COLO668 (cell line): ENCODE data around the gene TCF23.

Experiments
- DNase-seq: peaks from one replicate; lab custom pipeline; 2025; ENCODE audit not compliant: unreplicated experiment; lab: John Stamatoyannopoulos, UW

Gene TCF23

GRCh38 chr2:27128668-27129571, 19.9 kb upstream of the TCF23 start:
- no peak for DNase-seq

GRCh38 chr2:27130396-27130795, 18.4 kb upstream of the TCF23 start:
- DNase-seq, result no peak

- no peak for DNase-seq
Observed at GRCh38 chr2:27131429-27131828, 17.4 kb upstream of the TCF23 start.

- DNase-seq, result no peak
Observed at GRCh38 chr2:27133195-27133875, 15.5 kb upstream of the TCF23 start.

GRCh38 chr2:27133905-27134780, 14.7 kb upstream of the TCF23 start, which contains the start of gene PREB:
Gene PREB, minus strand, starts transcription at chr2:27134636. Its CDS starts 215 bp downstream, at chr2:27134421.
- peak; percentile 98 for DNase-seq

- DNase-seq, result no peak
Observed at GRCh38 chr2:27134781-27135477, 13.9 kb upstream of the TCF23 start.

- no peak for DNase-seq
Observed at GRCh38 chr2:27135478-27135955, 13.3 kb upstream of the TCF23 start.

GRCh38 chr2:27136751-27137150, 12.1 kb upstream of the TCF23 start:
- DNase-seq, result no peak

- no peak for DNase-seq
Observed at GRCh38 chr2:27137322-27137935, 11.4 kb upstream of the TCF23 start.

- DNase-seq, result no peak
Observed at GRCh38 chr2:27138111-27138510, 10.7 kb upstream of the TCF23 start.

GRCh38 chr2:27139310-27139709, 9.5 kb upstream of the TCF23 start, which contains the start of gene PRR30:
Gene PRR30, minus strand, starts transcription at chr2:27139410. Its CDS starts 1,081 bp downstream, at chr2:27138329.
- no peak for DNase-seq

GRCh38 chr2:27143285-27143684, 5.5 kb upstream of the TCF23 start:
- DNase-seq, result no peak

GRCh38 chr2:27145682-27146081, 3.1 kb upstream of the TCF23 start:
- no peak for DNase-seq

GRCh38 chr2:27147935-27148334, 869 bp upstream of the TCF23 start:
- DNase-seq, result no peak

- no peak for DNase-seq
Observed at GRCh38 chr2:27149570-27150405, 984 bp downstream of the TCF23 start.

GRCh38 chr2:27150639-27151230, 1.9 kb downstream of the TCF23 start:
- no peak for DNase-seq

GRCh38 chr2:27152102-27152795, 3.4 kb downstream of the TCF23 start:
- peak; percentile 26 for DNase-seq
